Small intestine (tissue), 7 donors: ENCODE measurements around the gene NUP98. TPM values are rescaled to one million over a fixed set of nuclear protein-coding genes. Genes with fewer than 3 reads are reported as not detected.

Source experiments
- DNase-seq, 2 donors: peaks; one replicate each; pipeline versions ENCODE4 v3.0.0 to v3.0.0-alpha.2; 2013
- FAIRE-seq: peaks from 2 replicates; lab custom pipeline; 2012; peaks lifted over from hg19 to GRCh38; lab: Jason Lieb, UNC
- H3K27ac ChIP-seq, 3 donors: one replicate each; pipeline ENCODE4 v1.5.1; 2013; ENCODE audit warnings: low read length in 2 of 3, mild to moderate bottlenecking in 2 of 3, control low read depth in 1 of 3, inconsistent platforms in 1 of 3, low read depth in 1 of 3, moderate library complexity in 1 of 3
- H3K27me3 ChIP-seq, 3 donors: one replicate each; pipeline ENCODE4 v1.6.1; 2013; ENCODE audit warnings: low read length in 3 of 3, inconsistent platforms in 1 of 3; ENCODE audit not compliant: control insufficient read depth in 3 of 3, insufficient read depth in 3 of 3
- H3K36me3 ChIP-seq, 3 donors: one replicate each; pipeline ENCODE4 v1.6.1; 2013; ENCODE audit warnings: low read length in 3 of 3, inconsistent platforms in 1 of 3, low read depth in 1 of 3, mild to moderate bottlenecking in 1 of 3, moderate library complexity in 1 of 3; ENCODE audit not compliant: control insufficient read depth in 3 of 3, insufficient read depth in 2 of 3
- H3K4me1 ChIP-seq, 3 donors: one replicate each; pipeline ENCODE4 v1.6.1; 2013; ENCODE audit warnings: low read length in 2 of 3, inconsistent platforms in 1 of 3, low read depth in 1 of 3, mild to moderate bottlenecking in 1 of 3, moderate library complexity in 1 of 3; ENCODE audit not compliant: control insufficient read depth in 3 of 3, insufficient read depth in 2 of 3
- H3K4me3 ChIP-seq, 3 donors: one replicate each; pipeline ENCODE4 v1.5.1; 2013; ENCODE audit warnings: low read length in 3 of 3, control low read depth in 1 of 3, inconsistent platforms in 1 of 3, low read depth in 1 of 3, mild to moderate bottlenecking in 1 of 3, moderate library complexity in 1 of 3
- H3K9me3 ChIP-seq, 2 donors: one replicate each; pipeline ENCODE4 v1.6.1; 2013; ENCODE audit warnings: low read depth in 1 of 2, low read length in 1 of 2; ENCODE audit not compliant: control insufficient read depth in 2 of 2, insufficient read depth in 1 of 2
- WGBS, 3 donors: extraction: QIAGEN DNeasy Blood & Tissue Kit; methylation state at CpG; one replicate each; pipeline ENCODE4 v1.1.7; 2013; 5-methylcytosine and 5-hydroxymethylcytosine counted together
- polyA plus RNA-seq, 4 donors: library from polyadenylated mRNA; stranded (reverse) in 3 of 4; unstranded in 1 of 4; fragments of 200-250 nt in 3 of 4; fragments of 120-200 nt in 1 of 4; gene quantifications; one replicate each; pipeline versions ENCODE4 v1.2.1 to v1.2.3, GENCODE V29; 2013
- donor health status: healthy with polysubstance abuse.
- donor health status: control.
- donor health status: control.
- donor health status: Bipolar disorder and iron deficiency.
- donor health status: healthy.

The NUP98 gene
- polyA plus RNA-seq, 4 donors: 14.1 to 53.1 (median 24.4) TPM

DNA sequence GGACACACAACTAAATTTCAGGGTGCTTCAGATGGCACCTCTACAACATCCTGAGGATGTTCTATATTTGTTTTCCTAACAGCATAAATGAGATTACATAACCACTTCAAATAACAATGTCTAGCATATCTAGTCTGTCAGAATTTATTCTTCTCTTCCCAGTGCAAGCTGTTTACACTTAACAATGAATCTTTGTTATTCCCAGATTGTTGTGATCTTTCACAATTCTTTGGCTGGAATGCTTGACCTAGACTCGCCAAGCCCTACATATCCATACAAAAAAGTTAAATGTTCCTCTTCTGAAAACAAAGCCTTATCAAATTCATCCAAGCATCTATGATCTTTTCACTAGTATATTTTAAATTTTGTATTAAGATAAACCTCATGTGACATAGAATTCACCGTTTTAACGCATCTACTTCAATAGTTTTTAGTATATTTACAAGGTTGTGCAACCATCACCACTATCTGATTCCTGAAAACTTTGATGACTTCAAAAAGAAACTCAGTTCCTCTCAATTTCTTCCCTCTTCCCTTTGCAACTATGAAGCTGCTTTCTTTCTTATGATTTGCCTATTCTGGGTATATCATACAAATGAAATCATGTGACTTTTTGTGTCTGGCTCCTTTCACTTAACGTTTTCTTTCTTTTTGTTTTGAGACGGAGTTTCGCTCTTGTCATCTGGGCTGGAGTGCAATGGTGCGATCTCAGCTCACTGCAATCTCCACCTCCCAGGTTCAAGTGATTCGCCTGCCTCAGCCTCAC lies 64.5 kb downstream of the NUP98 start:
- WGBS, 3 donors: 85 to 94% (median 87%) methylated on average over 8 of the region's 8 CpGs
- DNase-seq (no peak), FAIRE-seq (no peak)
- H3K9me3 ChIP-seq: no peaks in the 10 kb centered on the region
- H3K4me3 ChIP-seq: no peak overlapping the region
- peaks cover 8 to 56% (median 24%) of the 10 kb centered on the region in 3 donors for H3K36me3 ChIP-seq
- no peak overlapping the region for H3K27ac ChIP-seq
- H3K27me3 ChIP-seq: no peaks in the 10 kb centered on the region
- H3K4me1 ChIP-seq: no peaks in the 10 kb centered on the region

DNA sequence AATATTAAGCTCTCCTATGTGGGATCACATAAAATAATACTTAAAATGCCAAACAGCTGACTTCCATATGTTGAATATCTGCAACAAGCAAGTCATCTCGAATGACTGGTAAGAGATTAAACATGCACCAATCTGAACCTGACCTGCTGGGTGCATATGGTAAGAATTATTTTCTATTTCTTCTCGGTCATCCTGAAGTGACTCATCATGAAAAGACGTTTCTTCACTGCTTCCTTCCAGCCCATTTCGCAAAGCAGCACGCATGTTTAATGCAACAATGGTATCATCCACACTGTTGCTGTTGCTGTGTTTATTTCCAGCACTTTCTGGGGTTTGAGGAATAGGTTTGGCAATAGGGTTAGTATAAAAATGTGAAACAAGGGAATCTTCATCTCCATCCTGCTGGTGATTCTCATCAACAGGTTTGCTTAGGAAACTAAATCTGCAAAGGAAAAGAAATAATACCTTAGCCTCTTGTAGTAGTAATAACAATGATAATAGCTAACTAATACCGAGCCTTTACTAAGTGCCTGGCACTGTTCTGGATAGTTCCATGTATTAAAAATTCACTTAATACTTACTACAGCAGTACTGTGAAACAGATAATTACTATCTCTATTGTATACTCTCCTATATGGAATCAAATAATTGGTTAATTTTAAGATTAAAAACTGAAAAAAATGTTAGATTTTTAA lies 74.2 kb downstream of the NUP98 start:
- H3K36me3 ChIP-seq: peaks cover 14 to 54% (median 21%) of the 10 kb centered on the region in 3 donors
- FAIRE-seq: no peak
- DNase-seq: peak; percentile 33 to 36

GRCh38 chr11:3722100-3722499 lies 75.3 kb downstream of the NUP98 start:
- H3K36me3 ChIP-seq: peaks cover 14 to 48% (median 21%) of the 10 kb centered on the region in 3 donors
- 41 to 73% (median 46%) methylated on average over 2 of the region's 2 CpGs for WGBS, 3 donors
- no peak overlapping the region for H3K27ac ChIP-seq
- H3K9me3 ChIP-seq: peaks cover 0 to 9% of the 10 kb centered on the region in 2 donors
- no peak overlapping the region for H3K4me3 ChIP-seq
- no peak for FAIRE-seq
- H3K27me3 ChIP-seq: no peaks in the 10 kb centered on the region
- H3K4me1 ChIP-seq: no peaks in the 10 kb centered on the region
- peak in 1 of 2 donors; percentile 23 for DNase-seq

More for the DNA sequence above, 74.2 kb downstream of the NUP98 start:
- Histone ChIP-seq H3K9me3 (peaks cover 0 to 10% of the 10 kb centered on the region in 2 donors), H3K4me1 (no peaks in the 10 kb centered on the region), H3K27me3 (no peaks in the 10 kb centered on the region), H3K4me3 (no peak overlapping the region), H3K27ac (no peak overlapping the region)
- 62 to 66% (median 63%) methylated on average over 6 of the region's 6 CpGs for WGBS, 3 donors

DNA sequence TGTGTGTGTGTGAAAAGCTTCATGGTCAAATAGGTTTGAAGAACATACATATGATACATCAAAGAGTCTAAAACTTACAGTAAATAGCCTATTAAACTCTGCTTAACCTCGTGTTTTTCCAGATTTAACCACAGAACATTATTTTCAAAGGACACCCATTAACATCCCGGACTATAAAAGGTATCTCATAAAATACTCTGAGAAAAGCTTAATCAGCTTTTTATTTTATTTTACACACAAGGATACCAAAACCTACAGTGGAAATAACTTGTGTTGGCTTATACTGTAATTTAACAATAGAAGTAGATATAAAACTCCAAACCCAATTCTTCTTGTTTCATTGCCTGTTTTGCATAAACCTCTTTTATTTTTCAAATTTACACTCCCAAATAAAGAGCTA lies 76.4 kb downstream of the NUP98 start:
- H3K27ac ChIP-seq: no peak overlapping the region
- H3K27me3 ChIP-seq: no peaks in the 10 kb centered on the region
- peaks cover 15 to 50% (median 26%) of the 10 kb centered on the region in 3 donors for H3K36me3 ChIP-seq
- H3K4me1 ChIP-seq: no peaks in the 10 kb centered on the region
- no peak overlapping the region for H3K4me3 ChIP-seq
- DNase-seq: no peak
- FAIRE-seq: no peak
- WGBS, 3 donors: 92 to 95% (median 94%) methylated on average over 2 of the region's 2 CpGs
- H3K9me3 ChIP-seq: peaks cover 0 to 8% of the 10 kb centered on the region in 2 donors

DNA sequence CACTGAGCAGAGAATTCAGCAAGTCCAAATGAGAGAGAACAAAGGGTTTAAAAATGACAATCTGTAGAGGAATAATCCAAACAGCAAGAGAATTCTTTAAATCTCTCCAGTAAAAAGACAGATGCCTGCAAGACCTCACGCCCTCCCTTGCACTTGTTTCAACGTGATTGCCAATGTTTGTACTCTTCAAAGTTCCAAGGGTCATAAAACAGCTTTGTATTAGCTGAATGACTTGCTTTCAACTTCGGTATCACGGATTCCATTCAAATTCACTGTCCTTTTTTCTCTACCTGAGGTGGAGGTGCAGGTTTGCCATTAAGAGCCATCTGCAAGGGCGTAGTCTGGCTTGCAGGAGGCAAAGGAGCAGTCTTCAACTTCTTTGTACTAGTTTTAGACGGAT lies 85.1 kb downstream of the NUP98 start:
- H3K4me3 ChIP-seq: no peak overlapping the region
- H3K27me3 ChIP-seq: no peaks in the 10 kb centered on the region
- H3K36me3 ChIP-seq: peaks cover 15 to 39% (median 19%) of the 10 kb centered on the region in 3 donors
- DNase-seq (peak; percentile 26 to 39), FAIRE-seq (no peak)
- WGBS, 3 donors: 18 to 60% (median 34%) methylated on average over 6 of the region's 6 CpGs
- H3K27ac ChIP-seq: no peak overlapping the region
- H3K4me1 ChIP-seq: no peaks in the 10 kb centered on the region
- H3K9me3 ChIP-seq: no peaks in the 10 kb centered on the region

GRCh38 chr11:3710485-3711259 lies 86.7 kb downstream of the NUP98 start:
- 93 to 96% (median 96%) methylated on average over 4 of the region's 4 CpGs for WGBS, 3 donors
- no peaks in the 10 kb centered on the region for H3K9me3 ChIP-seq
- peaks cover 11 to 35% (median 14%) of the 10 kb centered on the region in 3 donors for H3K36me3 ChIP-seq
- no peak for DNase-seq
- no peak for FAIRE-seq
- H3K4me1 ChIP-seq: no peaks in the 10 kb centered on the region
- H3K4me3 ChIP-seq: no peak overlapping the region
- H3K27me3 ChIP-seq: no peaks in the 10 kb centered on the region
- no peak overlapping the region for H3K27ac ChIP-seq

- peaks cover 13 to 28% (median 17%) of the 10 kb centered on the region in 3 donors for H3K36me3 ChIP-seq
- WGBS, 3 donors: 91 to 93% (median 93%) methylated on average over 1 of the region's 1 CpG
- FAIRE-seq: no peak
Measured at GRCh38 chr11:3709977-3710376, 87.4 kb downstream of the NUP98 start.

GRCh38 chr11:3707176-3707575 lies 90.2 kb downstream of the NUP98 start:
- DNase-seq (no peak), FAIRE-seq (no peak)
- WGBS, 3 donors: 91 to 93% (median 93%) methylated on average over 2 of the region's 2 CpGs
- H3K27me3 ChIP-seq: no peaks in the 10 kb centered on the region
- H3K36me3 ChIP-seq: peaks cover 11 to 34% (median 14%) of the 10 kb centered on the region in 3 donors
- no peaks in the 10 kb centered on the region for H3K9me3 ChIP-seq
- no peak overlapping the region for H3K4me3 ChIP-seq
- H3K27ac ChIP-seq: no peak overlapping the region
- no peaks in the 10 kb centered on the region for H3K4me1 ChIP-seq

More at GRCh38 chr11:3709977-3710376, 87.4 kb downstream of the NUP98 start:
- Histone ChIP-seq H3K27me3 (no peaks in the 10 kb centered on the region), H3K27ac (no peak overlapping the region), H3K4me3 (no peak overlapping the region), H3K4me1 (no peaks in the 10 kb centered on the region), H3K9me3 (no peaks in the 10 kb centered on the region)
- DNase-seq: no peak
